OCI-LY1 (cell line): ENCODE data around the gene FRMD5.

Experiments
- H2AFZ ChIP-seq: fragments of 200-600 bp; sonication (generic), shearing (Covaris generic); 2 replicates; pipeline ENCODE4 v1.6.0; 2014; ENCODE audit warnings: antibody characterized with exemption, mild to moderate bottlenecking, low read length
- H3F3A ChIP-seq: fragments of 200-600 bp; sonication (generic), shearing (Covaris generic); 2 replicates; pipeline ENCODE4 v1.6.0; 2014; ENCODE audit warnings: mild to moderate bottlenecking, antibody characterized with exemption, low read length, moderate library complexity; ENCODE audit not compliant: insufficient read depth
- H3K27ac ChIP-seq: fragments of 200-600 bp; sonication (generic); 2 replicates; pipeline ENCODE4 v1.5.1; 2014; ENCODE audit warnings: low read length, mixed run types, mild to moderate bottlenecking, low read depth; ENCODE audit not compliant: poor library complexity, severe bottlenecking
- H3K27me3 ChIP-seq: fragments of 200-600 bp; sonication (generic); 2 replicates; pipeline ENCODE4 v1.6.0; 2014; ENCODE audit warnings: antibody characterized with exemption, mild to moderate bottlenecking, low read length, moderate library complexity; ENCODE audit not compliant: insufficient read depth
- H3K36me3 ChIP-seq: fragments of 200-600 bp; sonication (generic); 2 replicates; pipeline ENCODE4 v1.6.1; 2014; ENCODE audit warnings: mild to moderate bottlenecking, antibody characterized with exemption, low read length, moderate library complexity, mixed read lengths; ENCODE audit not compliant: insufficient read depth
- H3K4me1 ChIP-seq: fragments of 200-600 bp; sonication (generic); 2 replicates; pipeline ENCODE4 v1.5.1; 2014; ENCODE audit warnings: mild to moderate bottlenecking, low read length, moderate library complexity; ENCODE audit not compliant: insufficient read depth, severe bottlenecking
- H3K4me2 ChIP-seq: fragments of 200-600 bp; sonication (generic), shearing (Covaris generic); 2 replicates; pipeline ENCODE4 v1.6.1; 2014; ENCODE audit warnings: low read length
- H3K4me3 ChIP-seq: fragments of 200-600 bp; sonication (generic); 2 replicates; pipeline ENCODE4 v1.5.1; 2014; ENCODE audit warnings: low read length, low read depth, mild to moderate bottlenecking, mixed read lengths; ENCODE audit not compliant: poor library complexity, severe bottlenecking
- H3K79me2 ChIP-seq: fragments of 200-600 bp; shearing (Covaris generic); 2 replicates; pipeline ENCODE4 v1.6.1; 2016; ENCODE audit warnings: mixed run types, low read length, mixed read lengths; ENCODE audit not compliant: insufficient read depth
- H3K9ac ChIP-seq: fragments of 200-600 bp; sonication (generic), shearing (Covaris generic); 2 replicates; pipeline ENCODE4 v1.6.1; 2014; ENCODE audit warnings: mild to moderate bottlenecking, low read length, mixed read lengths
- H3K9me2 ChIP-seq: fragments of 200-600 bp; sonication (generic), shearing (Covaris generic); 2 replicates; pipeline ENCODE4 v1.6.1; 2014; ENCODE audit warnings: low read depth, mild to moderate bottlenecking, low read length, mixed read lengths
- H3K9me3 ChIP-seq: fragments of 200-600 bp; shearing (Covaris generic); 2 replicates; pipeline ENCODE4 v1.6.1; 2014; ENCODE audit warnings: low read length, mixed read lengths
- H4K20me1 ChIP-seq: fragments of 200-600 bp; sonication (generic), shearing (Covaris generic); 2 replicates; pipeline ENCODE4 v1.6.0; 2016; ENCODE audit warnings: mild to moderate bottlenecking, low read length; ENCODE audit not compliant: insufficient read depth
- EZH2 ChIP-seq: fragments of 200-600 bp; sonication (generic), shearing (Covaris generic); IDR thresholded peaks from 2 replicates; pipeline ENCODE4 v1.8.0; 2017; ENCODE audit warnings: borderline replicate concordance, mixed run types, mild to moderate bottlenecking, antibody characterized with exemption, low read length, moderate library complexity, mixed read lengths
- TF ChIP-seq, protein P1 (sequence below): fragments of 200-600 bp; sonication (generic), shearing (Covaris generic); IDR thresholded peaks from 2 replicates; pipeline ENCODE4 v1.5.1; 2017; ENCODE audit warnings: mild to moderate bottlenecking, antibody characterized with exemption, low read length, moderate library complexity, mixed read lengths

FRMD5 gene

DNA sequence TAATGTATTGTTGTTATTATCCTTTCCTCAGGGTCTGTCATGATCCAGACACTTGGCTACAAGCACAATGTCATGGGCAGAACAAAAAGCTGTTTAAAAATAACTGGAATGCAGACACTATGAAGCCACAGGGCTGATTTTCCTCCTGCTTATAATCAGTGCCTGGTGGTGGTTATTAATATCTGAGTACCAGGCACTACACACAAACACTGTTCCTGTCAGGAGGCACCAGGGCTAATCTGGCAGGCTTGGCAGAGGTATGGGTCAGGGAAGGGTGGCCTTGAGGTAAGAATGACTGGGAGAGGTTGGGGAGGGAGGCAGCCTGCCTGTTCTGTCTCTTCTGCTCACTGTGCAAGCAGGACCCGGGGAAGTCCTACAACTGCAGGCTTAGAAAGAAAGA, 301.1 kb downstream of the FRMD5 start:
- Histone ChIP-seq H3K27me3 (no peaks in the 10 kb centered on the region), H3K36me3 (peaks cover 12% of the 10 kb centered on the region; the same call in 1 of the 2 replicates)

DNA sequence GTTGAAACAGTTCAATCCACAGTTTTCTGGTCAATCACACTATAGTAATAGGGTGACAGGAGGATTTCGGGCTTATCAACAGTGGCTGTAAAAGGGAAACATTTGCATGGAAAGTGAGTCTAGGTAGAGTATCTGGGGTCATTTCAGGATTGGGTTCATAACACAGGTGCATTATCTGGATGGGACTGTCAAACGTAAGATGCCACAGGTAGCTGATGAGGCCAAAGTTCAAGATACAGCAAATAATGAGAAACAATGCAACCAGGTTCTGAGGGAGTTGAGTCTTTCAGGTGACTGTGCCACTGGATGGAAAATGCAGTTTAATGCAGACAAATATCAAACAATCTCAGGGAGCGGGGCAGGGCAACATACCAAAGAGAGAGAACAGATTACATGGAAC, 306.0 kb downstream of the FRMD5 start:
- Histone ChIP-seq H3K4me2 (no peak overlapping the region), H3K9me2 (no peaks in the 10 kb centered on the region), H3K9ac (no peak overlapping the region), H3K4me3 (no peak overlapping the region), H3K36me3 (peaks cover 30% of the 10 kb centered on the region), H4K20me1 (no peaks in the 10 kb centered on the region), H3K27ac (no peak overlapping the region), H3K9me3 (no peaks in the 10 kb centered on the region), H3K27me3 (no peaks in the 10 kb centered on the region), H3F3A (no peaks in the 10 kb centered on the region), H3K79me2 (no peaks in the 10 kb centered on the region), H3K4me1 (no peaks in the 10 kb centered on the region), H2AFZ (no peak overlapping the region)
- TF ChIP-seq, protein P1, sequence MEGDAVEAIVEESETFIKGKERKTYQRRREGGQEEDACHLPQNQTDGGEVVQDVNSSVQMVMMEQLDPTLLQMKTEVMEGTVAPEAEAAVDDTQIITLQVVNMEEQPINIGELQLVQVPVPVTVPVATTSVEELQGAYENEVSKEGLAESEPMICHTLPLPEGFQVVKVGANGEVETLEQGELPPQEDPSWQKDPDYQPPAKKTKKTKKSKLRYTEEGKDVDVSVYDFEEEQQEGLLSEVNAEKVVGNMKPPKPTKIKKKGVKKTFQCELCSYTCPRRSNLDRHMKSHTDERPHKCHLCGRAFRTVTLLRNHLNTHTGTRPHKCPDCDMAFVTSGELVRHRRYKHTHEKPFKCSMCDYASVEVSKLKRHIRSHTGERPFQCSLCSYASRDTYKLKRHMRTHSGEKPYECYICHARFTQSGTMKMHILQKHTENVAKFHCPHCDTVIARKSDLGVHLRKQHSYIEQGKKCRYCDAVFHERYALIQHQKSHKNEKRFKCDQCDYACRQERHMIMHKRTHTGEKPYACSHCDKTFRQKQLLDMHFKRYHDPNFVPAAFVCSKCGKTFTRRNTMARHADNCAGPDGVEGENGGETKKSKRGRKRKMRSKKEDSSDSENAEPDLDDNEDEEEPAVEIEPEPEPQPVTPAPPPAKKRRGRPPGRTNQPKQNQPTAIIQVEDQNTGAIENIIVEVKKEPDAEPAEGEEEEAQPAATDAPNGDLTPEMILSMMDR = no peak
- no peak for TF ChIP-seq EZH2

More for the DNA sequence above, 301.1 kb downstream of the FRMD5 start:
- no peaks in the 10 kb centered on the region for H4K20me1 ChIP-seq
- no peaks in the 10 kb centered on the region for H3F3A ChIP-seq
- H3K9me2 ChIP-seq = no peaks in the 10 kb centered on the region
- H3K4me2 ChIP-seq = no peak overlapping the region
- no peaks in the 10 kb centered on the region for H3K9me3 ChIP-seq
- H3K4me1 ChIP-seq = no peaks in the 10 kb centered on the region
- no peak for TF ChIP-seq EZH2
- TF ChIP-seq, protein P1 = no peak
- no peak overlapping the region for H2AFZ ChIP-seq
- no peak overlapping the region for H3K4me3 ChIP-seq
- no peaks in the 10 kb centered on the region for H3K79me2 ChIP-seq
- no peak overlapping the region for H3K9ac ChIP-seq
- H3K27ac ChIP-seq = no peak overlapping the region

DNA sequence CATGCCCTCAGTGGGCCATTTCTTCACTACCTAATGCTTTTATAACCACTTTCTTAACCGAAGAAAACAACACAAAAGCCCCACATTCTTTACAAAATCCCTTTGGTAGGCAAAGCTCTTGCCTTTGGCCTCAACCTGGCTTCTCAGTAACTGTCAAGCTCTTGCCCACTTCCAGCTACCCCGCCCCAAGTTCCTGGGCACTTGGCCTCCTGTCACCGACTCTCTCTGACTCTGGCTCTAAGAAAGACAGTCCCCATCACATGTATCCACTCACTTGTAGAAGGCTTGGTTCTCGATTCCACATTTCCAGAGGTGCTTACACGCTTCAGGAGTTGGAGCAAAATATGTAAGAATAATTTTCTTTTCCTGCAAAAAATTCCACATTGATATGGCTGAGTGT, 307.2 kb downstream of the FRMD5 start:
- H3F3A ChIP-seq = no peaks in the 10 kb centered on the region
- TF ChIP-seq EZH2 = no peak
- TF ChIP-seq, protein P1 = no peak
- H3K36me3 ChIP-seq = peaks cover 41% of the 10 kb centered on the region

More for the DNA sequence above, 307.2 kb downstream of the FRMD5 start:
- H3K79me2 ChIP-seq = no peaks in the 10 kb centered on the region
- no peak overlapping the region for H3K9ac ChIP-seq
- no peak overlapping the region for H3K27ac ChIP-seq
- no peak overlapping the region for H2AFZ ChIP-seq
- no peaks in the 10 kb centered on the region for H3K27me3 ChIP-seq
- H4K20me1 ChIP-seq = no peaks in the 10 kb centered on the region
- no peaks in the 10 kb centered on the region for H3K4me1 ChIP-seq
- H3K4me3 ChIP-seq = no peak overlapping the region
- H3K9me2 ChIP-seq = no peaks in the 10 kb centered on the region
- no peaks in the 10 kb centered on the region for H3K9me3 ChIP-seq
- no peak overlapping the region for H3K4me2 ChIP-seq
